ENCODE data around the gene PMFBP1.
"Not testable (repeated sequence)": the region's sequence is repeated elsewhere in the genome, so short reads cannot be mapped to it uniquely, and the experiment has no call there.

PMFBP1 gene

GRCh38 chr16:72109300-72109699, 62.7 kb downstream of the PMFBP1 start:
- no peak for DNase-seq (ENCODE audit: low read depth in 1 of 2, low spot score in 1 of 2)

- no peak for DNase-seq (ENCODE audit: low read depth in 1 of 2, low spot score in 1 of 2)
These were observed 63.4 kb downstream of the PMFBP1 start for GRCh38 chr16:72108353-72109102.

GRCh38 chr16:72107371-72107770, 64.6 kb downstream of the PMFBP1 start:
- no peak for DNase-seq (ENCODE audit: low read depth in 1 of 2, low spot score in 1 of 2)

GRCh38 chr16:72105978-72106377, 66.0 kb downstream of the PMFBP1 start:
- DNase-seq (ENCODE audit: low read depth in 1 of 2, low spot score in 1 of 2) = no peak

GRCh38 chr16:72104905-72105304, 67.0 kb downstream of the PMFBP1 start:
- DNase-seq (ENCODE audit: low read depth in 1 of 2, low spot score in 1 of 2) = no peak

- no peak for DNase-seq (ENCODE audit: low read depth in 1 of 2, low spot score in 1 of 2)
These were observed 70.8 kb downstream of the PMFBP1 start for GRCh38 chr16:72101195-72101594.

- DNase-seq (ENCODE audit: low read depth in 1 of 2, low spot score in 1 of 2) = peak in 1 of 2 donors; percentile 31
These were observed 72.6 kb downstream of the PMFBP1 start for GRCh38 chr16:72099377-72099818.

- DNase-seq (ENCODE audit: low read depth in 1 of 2, low spot score in 1 of 2) = no peak
These were observed 73.0 kb downstream of the PMFBP1 start for GRCh38 chr16:72098936-72099335.

GRCh38 chr16:72094266-72094610, 77.7 kb downstream of the PMFBP1 start:
- DNase-seq (ENCODE audit: low read depth in 1 of 2, low spot score in 1 of 2) = peak; percentile 32 to 36

GRCh38 chr16:72093448-72094265, 78.3 kb downstream of the PMFBP1 start, which contains the start of the genes DHX38 and TXNL4B:
TSS of gene DHX38 (plus strand) at chr16:72093847. CDS start at chr16:72096158, 2,311 bp downstream.
TSS of gene TXNL4B (minus strand) at chr16:72093620. CDS start at chr16:72090749, 2,871 bp downstream.
- DNase-seq (ENCODE audit: low read depth in 1 of 2, low spot score in 1 of 2) = peak; percentile 73 to 93

- no peak for DNase-seq (ENCODE audit: low read depth in 1 of 2, low spot score in 1 of 2)
These were observed 79.0 kb downstream of the PMFBP1 start for GRCh38 chr16:72092832-72093447.

GRCh38 chr16:72091217-72091616, 80.7 kb downstream of the PMFBP1 start:
- no peak for DNase-seq (ENCODE audit: low read depth in 1 of 2, low spot score in 1 of 2)

GRCh38 chr16:72085002-72085401, 87.0 kb downstream of the PMFBP1 start:
- no peak for DNase-seq (ENCODE audit: low read depth in 1 of 2, low spot score in 1 of 2)

GRCh38 chr16:72084445-72084844, 87.5 kb downstream of the PMFBP1 start:
- no peak for DNase-seq (ENCODE audit: low read depth in 1 of 2, low spot score in 1 of 2)

GRCh38 chr16:72083778-72084404, 88.1 kb downstream of the PMFBP1 start:
- no peak for DNase-seq (ENCODE audit: low read depth in 1 of 2, low spot score in 1 of 2)

GRCh38 chr16:72076991-72077706, 94.8 kb downstream of the PMFBP1 start:
- DNase-seq (ENCODE audit: low read depth in 1 of 2, low spot score in 1 of 2) = not testable (repeated sequence)

GRCh38 chr16:72075067-72075466, 96.9 kb downstream of the PMFBP1 start:
- DNase-seq (ENCODE audit: low read depth in 1 of 2, low spot score in 1 of 2) = not testable (repeated sequence)

GRCh38 chr16:72073560-72074230, 98.3 kb downstream of the PMFBP1 start:
- DNase-seq (ENCODE audit: low read depth in 1 of 2, low spot score in 1 of 2) = no peak

- no peak for DNase-seq (ENCODE audit: low read depth in 1 of 2, low spot score in 1 of 2)
These were observed 99.2 kb downstream of the PMFBP1 start for GRCh38 chr16:72072514-72073342.

Data from activated CD4-positive, alpha-beta T cell treated with anti-CD3 and anti-CD28 coated beads, Interleukin-2, amount 50 U/mL, for 24 hours (primary cell).